ENCODE data around the gene VPS35. TPM values are rescaled to one million over a fixed set of nuclear protein-coding genes. Genes with fewer than 3 reads are reported as not detected.

Gene VPS35
- total RNA-seq, 4 donors from 2014 or later, result 49.1 to 74.8 (median 60.7) TPM

GRCh38 chr16:46693598-46693997 is 4.6 kb upstream of the VPS35 start:
- no peaks in the 10 kb centered on the region for H3K27me3 ChIP-seq
- no peak for DNase-seq (ENCODE audit: low spot score in 2 of 2)
- no peak overlapping the region for H3K27ac ChIP-seq
- peaks cover 14% of the 10 kb centered on the region for H3K4me1 ChIP-seq
- H3K4me3 ChIP-seq, result no peak overlapping the region
- H3K36me3 ChIP-seq, result no peaks in the 10 kb centered on the region
- TF ChIP-seq EP300 (IDR thresholded peaks at IDR 0.05), result no peak
- no peak for TF ChIP-seq POLR2A (IDR thresholded peaks at IDR 0.05)
- no peak for TF ChIP-seq POLR2AphosphoS5 (IDR thresholded peaks at IDR 0.05)
- no peak for TF ChIP-seq CTCF (IDR thresholded peaks at IDR 0.05)
- WGBS, result 92% methylated on average over 2 of the region's 2 CpGs
- no peaks in the 10 kb centered on the region for H3K9me3 ChIP-seq

GRCh38 chr16:46691726-46692125 is 2.7 kb upstream of the VPS35 start:
- H3K4me3 ChIP-seq, result no peak overlapping the region

GRCh38 chr16:46690281-46691178 is 1.6 kb upstream of the VPS35 start:
- Histone ChIP-seq H3K36me3 (no peaks in the 10 kb centered on the region), H3K9me3 (no peaks in the 10 kb centered on the region), H3K4me1 (peaks cover 37% of the 10 kb centered on the region), H3K4me3 (peak overlapping the region; percentile 83), H3K27me3 (no peaks in the 10 kb centered on the region), H3K27ac (peak overlapping the region; percentile 85)
- TF ChIP-seq POLR2A (IDR thresholded peaks at IDR 0.05) (no peak), POLR2AphosphoS5 (IDR thresholded peaks at IDR 0.05) (no peak), CTCF (IDR thresholded peaks at IDR 0.05) (no peak), EP300 (IDR thresholded peaks at IDR 0.05) (no peak)
- WGBS, result 16% methylated on average over 21 of the region's 21 CpGs
- no peak for DNase-seq (ENCODE audit: low spot score in 2 of 2)

More at GRCh38 chr16:46691726-46692125, 2.7 kb upstream of the VPS35 start:
- peaks cover 30% of the 10 kb centered on the region for H3K4me1 ChIP-seq
- no peak overlapping the region for H3K27ac ChIP-seq
- H3K36me3 ChIP-seq, result no peaks in the 10 kb centered on the region
- WGBS, result 68% methylated on average over 4 of the region's 4 CpGs
- TF ChIP-seq CTCF (IDR thresholded peaks at IDR 0.05), result no peak
- TF ChIP-seq POLR2A (IDR thresholded peaks at IDR 0.05), result no peak
- no peak for TF ChIP-seq POLR2AphosphoS5 (IDR thresholded peaks at IDR 0.05)
- no peak for TF ChIP-seq EP300 (IDR thresholded peaks at IDR 0.05)
- no peaks in the 10 kb centered on the region for H3K9me3 ChIP-seq
- H3K27me3 ChIP-seq, result no peaks in the 10 kb centered on the region
- DNase-seq (ENCODE audit: low spot score in 2 of 2), result no peak

- under 1% methylated on average over 47 of the region's 79 CpGs for WGBS
- peak within 1 kb of the TSS; percentile 83 for H3K4me3 ChIP-seq
- H3K4me1 ChIP-seq, result peaks cover 37% of the 10 kb centered on the region
- H3K27ac ChIP-seq, result peak within 1 kb of the TSS; percentile 85
- no peaks in the 10 kb centered on the region for H3K9me3 ChIP-seq
- no peak for TF ChIP-seq POLR2AphosphoS5 (IDR thresholded peaks at IDR 0.05)
- peak in 1 of 2 donors; percentile 20 for TF ChIP-seq CTCF (IDR thresholded peaks at IDR 0.05)
- TF ChIP-seq EP300 (IDR thresholded peaks at IDR 0.05), result no peak
- no peak for TF ChIP-seq POLR2A (IDR thresholded peaks at IDR 0.05)
- no peaks in the 10 kb centered on the region for H3K27me3 ChIP-seq
- DNase-seq (ENCODE audit: low spot score in 2 of 2), result peak; percentile 99 to 100
- H3K36me3 ChIP-seq, result no peaks in the 10 kb centered on the region
Measured at GRCh38 chr16:46689365-46690280, 645 bp upstream of the VPS35 start, which contains the start of gene ORC6. ORC6 (plus strand) TSS chr16:46689659; CDS start chr16:46689706, 47 bp downstream.
